GM12872 (cell line): ENCODE data around the gene KDM4B.

Experiments
- TF ChIP-seq, protein P1 (sequence below): IDR thresholded peaks from 3 replicates; pipeline ENCODE4 v1.5.1; 2011; ENCODE audit warnings: low read depth, mild to moderate bottlenecking, low read length, moderate library complexity; ENCODE audit not compliant: insufficient read depth

KDM4B gene

DNA sequence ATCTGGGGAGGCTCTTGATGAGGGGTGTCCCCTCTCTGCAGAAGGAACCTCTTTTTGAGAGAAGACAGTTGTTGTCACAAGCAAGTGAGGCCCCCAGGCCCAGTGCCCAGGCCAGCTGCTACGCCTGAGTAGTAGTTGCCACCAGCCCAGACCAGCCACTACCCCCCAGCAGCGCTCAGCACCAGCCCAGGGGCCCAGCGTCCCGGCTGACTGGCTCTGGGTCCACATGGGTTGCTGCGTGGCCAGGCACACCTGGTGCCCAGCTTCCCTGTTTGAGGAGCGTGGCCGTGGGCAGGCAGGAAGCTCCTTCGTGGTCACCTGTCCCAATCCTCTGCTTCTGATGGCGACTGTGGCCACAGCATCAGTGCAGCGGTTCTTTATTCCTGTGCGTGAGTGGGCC is 84.7 kb downstream of the KDM4B start:
- TF ChIP-seq, protein P1, sequence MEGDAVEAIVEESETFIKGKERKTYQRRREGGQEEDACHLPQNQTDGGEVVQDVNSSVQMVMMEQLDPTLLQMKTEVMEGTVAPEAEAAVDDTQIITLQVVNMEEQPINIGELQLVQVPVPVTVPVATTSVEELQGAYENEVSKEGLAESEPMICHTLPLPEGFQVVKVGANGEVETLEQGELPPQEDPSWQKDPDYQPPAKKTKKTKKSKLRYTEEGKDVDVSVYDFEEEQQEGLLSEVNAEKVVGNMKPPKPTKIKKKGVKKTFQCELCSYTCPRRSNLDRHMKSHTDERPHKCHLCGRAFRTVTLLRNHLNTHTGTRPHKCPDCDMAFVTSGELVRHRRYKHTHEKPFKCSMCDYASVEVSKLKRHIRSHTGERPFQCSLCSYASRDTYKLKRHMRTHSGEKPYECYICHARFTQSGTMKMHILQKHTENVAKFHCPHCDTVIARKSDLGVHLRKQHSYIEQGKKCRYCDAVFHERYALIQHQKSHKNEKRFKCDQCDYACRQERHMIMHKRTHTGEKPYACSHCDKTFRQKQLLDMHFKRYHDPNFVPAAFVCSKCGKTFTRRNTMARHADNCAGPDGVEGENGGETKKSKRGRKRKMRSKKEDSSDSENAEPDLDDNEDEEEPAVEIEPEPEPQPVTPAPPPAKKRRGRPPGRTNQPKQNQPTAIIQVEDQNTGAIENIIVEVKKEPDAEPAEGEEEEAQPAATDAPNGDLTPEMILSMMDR, result no peak

DNA sequence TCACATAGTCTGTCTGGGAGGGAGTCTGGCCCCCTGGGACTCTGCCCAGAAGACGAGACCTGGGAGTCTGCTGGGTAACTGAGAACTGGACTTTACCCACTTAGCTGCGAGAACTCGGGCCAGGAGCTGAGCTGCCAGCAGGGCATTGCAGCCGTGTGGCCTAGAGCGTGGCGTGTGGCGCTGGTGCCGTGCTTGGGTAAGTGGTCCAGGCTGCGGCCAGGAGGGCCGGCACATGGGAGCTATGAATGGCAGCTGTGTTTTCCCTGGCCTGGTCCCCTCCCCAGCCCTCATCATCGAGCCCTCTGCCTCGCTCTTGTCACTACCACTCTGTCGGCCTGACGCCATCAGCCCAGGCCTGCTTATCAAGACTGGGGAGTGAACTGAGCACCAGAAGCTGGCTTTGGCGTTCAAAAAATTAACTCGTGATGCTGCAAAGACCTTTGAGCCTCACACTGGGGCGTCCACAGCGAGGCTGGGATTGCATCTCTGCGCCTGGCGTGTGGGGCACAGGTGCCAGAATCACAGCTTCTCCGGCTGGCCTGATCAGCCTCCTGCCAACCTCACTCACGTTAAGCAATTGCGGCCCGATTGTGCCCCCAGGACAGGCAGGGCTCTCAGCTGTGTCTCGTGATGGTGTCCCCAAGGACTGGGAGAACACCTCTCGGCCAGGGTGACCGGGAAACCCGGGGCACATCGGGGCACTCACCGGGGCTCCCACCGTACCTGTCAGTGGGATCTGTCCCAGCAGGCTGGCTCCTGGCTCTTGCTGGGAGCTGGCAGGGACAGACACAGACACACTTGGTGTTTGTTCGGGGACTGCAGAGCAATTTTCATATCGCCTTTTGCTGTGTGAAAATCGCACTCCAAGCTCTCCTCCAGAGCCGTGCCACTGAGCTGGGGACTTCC is 85.9 kb downstream of the KDM4B start:
- TF ChIP-seq, protein P1, result no peak

DNA sequence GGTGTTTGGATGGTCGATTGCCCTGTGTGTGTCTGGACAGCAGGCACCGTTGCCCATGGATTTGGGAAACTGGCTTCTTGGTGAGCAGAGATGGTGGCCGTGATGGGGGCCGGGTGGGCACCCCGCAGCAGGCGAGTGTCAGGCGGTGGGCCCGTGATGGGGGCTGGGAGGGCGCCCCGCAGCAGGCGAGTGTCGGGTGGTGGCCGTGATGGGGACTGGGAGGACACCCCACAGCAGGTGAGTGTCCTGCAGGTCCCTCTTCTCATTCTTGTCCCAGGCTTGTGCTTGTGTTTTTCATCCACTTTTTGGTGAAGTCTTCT is 86.5 kb downstream of the KDM4B start:
- TF ChIP-seq, protein P1, result no peak

DNA sequence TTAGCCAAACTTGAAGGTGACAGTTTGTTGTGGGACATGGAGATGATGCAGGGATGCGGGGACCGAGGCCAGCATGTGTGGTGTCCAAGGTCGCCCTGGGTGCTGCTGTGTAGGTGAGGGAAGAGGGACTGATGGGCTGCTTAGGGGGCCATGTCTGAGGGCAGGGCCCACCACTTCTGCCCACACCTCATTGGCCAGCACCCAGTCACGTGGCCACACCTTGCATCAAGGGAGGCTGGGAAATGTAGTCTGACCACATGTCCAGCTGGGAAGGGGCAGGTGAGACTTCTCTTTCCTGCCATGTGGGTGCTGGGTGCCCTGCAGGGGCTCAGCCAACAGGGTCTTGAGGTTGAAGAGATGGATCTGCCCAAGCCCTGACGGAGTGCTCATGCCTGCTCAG is 88.9 kb downstream of the KDM4B start:
- TF ChIP-seq, protein P1, result no peak

DNA sequence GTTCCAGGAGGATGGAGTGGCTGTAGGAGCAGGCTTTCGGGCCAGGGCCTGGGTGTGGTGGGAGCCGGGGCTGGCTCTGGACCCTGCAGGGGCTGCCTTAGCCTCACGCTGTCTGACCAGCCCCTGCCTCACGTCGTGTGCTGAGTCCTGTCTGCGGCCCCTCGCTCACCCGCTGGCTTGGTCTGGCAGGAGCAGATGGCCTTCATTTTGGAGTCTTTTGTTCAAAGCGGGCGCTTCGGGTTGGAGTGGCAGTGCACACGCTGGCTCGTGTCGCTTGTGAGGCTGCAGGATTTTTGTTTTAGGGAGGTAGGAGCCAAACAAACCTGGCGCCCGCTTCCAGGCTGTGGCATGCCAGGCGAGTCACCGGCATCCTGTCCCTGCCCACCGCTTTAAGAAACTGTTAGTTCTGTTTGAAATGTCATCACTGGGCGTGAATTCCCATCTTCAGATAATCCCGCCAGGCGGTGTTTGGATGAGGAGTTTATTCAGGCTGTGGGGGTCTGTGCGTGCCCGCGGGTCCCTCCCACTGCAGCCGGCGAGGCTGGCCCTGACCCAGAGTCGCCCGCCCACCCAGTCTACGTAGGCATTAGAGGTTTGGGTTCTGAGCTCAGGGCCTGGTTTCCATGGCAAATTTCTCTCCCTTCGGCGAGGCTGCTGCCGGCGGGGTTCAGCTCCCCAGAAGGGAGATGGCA is 89.8 kb downstream of the KDM4B start:
- TF ChIP-seq, protein P1, result no peak

DNA sequence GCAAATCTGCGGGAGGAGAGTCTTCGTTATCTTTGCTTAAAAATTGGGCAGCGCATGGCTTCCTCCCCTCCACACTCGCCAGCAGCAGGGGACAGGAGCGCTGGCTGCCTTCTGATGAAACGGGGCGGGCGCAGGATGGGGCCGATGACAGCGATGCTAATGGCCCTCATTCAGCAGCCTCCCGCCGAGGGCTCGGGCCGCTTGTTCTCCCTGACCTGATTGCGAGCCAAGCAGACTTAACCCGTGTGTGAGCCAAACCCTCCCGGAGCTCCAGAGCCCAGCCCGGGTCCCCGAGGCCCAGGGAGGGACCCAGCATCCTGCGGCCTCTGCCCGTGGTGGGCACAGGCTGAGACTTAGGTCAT is 90.3 kb downstream of the KDM4B start:
- TF ChIP-seq, protein P1, result no peak

DNA sequence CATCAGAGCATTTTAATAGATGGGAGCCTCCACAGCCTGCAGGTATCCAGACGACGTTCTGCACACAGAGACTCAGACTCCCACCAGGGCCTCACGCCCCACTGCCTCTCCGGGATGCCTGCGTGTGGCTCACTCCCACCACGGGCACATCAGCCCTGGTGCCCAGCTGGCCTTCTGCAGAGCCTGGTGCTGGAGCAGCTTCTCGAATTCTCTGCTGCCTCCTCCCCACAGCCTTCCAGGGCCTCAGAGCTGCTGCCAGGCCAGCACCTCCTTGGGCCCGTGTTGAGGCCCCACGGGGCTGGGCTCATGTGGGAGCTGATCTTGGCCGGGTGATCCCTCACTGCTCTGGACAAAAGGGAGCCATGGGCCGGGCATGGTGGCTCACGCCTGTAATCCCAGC is 90.9 kb downstream of the KDM4B start:
- TF ChIP-seq, protein P1, result no peak
